Fibroblast of skin of left quadriceps (primary cell): ENCODE data around the gene UPK2.
"Not testable (repeated sequence)": the region's sequence is repeated elsewhere in the genome, so short reads cannot be mapped to it uniquely, and the experiment has no call there.

Experiments used
- DNase-seq, 2 experiments: peaks; one replicate each; pipeline ENCODE4 v3.0.0-alpha.2; 2013; ENCODE audit warnings: low read depth in 2 of 2

Gene UPK2

DNA sequence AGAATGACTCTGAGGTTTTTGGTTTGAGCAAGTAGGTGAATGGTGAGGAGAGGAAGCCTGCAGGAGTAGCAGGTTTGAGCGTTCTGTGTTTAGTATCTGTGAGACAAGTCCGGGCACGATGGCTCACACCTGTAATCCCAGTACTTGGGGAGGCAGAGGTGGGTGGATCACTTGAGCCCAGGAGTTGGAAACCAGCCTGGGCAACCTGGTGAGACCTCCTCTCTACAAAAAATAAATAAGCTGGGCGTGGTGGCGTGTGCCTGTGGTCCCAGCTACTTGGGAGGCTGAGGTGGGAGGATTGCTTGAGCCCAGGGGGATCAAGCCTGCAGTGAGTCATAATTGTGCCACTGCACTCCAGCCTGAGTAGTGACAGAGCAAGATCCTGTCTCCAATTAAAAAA, 32.2 kb downstream of the UPK2 start:
- no peak for DNase-seq

DNA sequence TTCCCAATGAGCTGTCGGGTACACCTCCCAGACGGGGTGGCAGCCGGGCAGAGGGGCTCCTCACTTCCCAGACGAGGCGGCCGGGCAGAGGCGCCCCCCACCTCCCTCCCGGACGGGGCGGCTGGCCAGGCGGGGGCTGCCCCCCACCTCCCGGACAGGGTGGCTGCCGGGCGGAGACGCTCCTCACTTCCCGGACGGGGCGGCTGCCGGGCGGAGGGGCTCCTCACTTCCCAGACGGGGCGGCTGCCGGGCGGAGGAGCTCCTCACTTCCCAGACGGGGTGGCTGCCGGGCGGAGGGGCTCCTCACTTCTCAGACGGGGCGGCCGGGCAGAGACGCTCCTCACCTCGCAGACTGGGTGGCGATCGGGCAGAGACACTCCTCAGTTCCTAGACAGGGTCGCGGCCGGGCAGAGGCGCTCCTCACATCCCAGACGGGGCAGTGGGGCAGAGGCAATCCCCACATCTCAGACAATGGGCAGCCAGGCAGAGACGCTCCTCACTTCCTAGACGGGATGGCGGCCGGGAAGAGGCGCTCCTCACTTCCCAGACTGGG, 35.5 kb downstream of the UPK2 start:
- not testable (repeated sequence) for DNase-seq

- DNase-seq, result no peak
These were observed 41.0 kb downstream of the UPK2 start for GRCh38 chr11:118996926-118997626.

GRCh38 chr11:118997627-118998387, 41.7 kb downstream of the UPK2 start, which contains the start of gene CENATAC:
TSS of gene CENATAC (plus strand) at chr11:118998138. CDS start at chr11:118998198, 60 bp downstream.
- DNase-seq, result peak; percentile 63 to 66

GRCh38 chr11:118998388-118998717, 42.3 kb downstream of the UPK2 start:
- DNase-seq, result no peak

GRCh38 chr11:118998822-118999221, 42.7 kb downstream of the UPK2 start:
- DNase-seq, result no peak

- no peak for DNase-seq
These were observed 44.8 kb downstream of the UPK2 start for GRCh38 chr11:119000906-119001305.

- no peak for DNase-seq
These were observed 50.6 kb downstream of the UPK2 start for GRCh38 chr11:119006656-119007055.
